ENCODE data around the gene OR3A2.
"Not testable (repeated sequence)": the region's sequence is repeated elsewhere in the genome, so short reads cannot be mapped to it uniquely, and the experiment has no call there.

Gene OR3A2

GRCh38 chr17:3282901-3283300 is 103.2 kb downstream of the OR3A2 start:
- no peak for DNase-seq

GRCh38 chr17:3276126-3276525 is 110.0 kb downstream of the OR3A2 start:
- no peak for DNase-seq

- no peak for DNase-seq
Observed at GRCh38 chr17:3271072-3271848, 114.8 kb downstream of the OR3A2 start.

- DNase-seq = no peak
Observed at GRCh38 chr17:3260600-3260999, 125.5 kb downstream of the OR3A2 start.

GRCh38 chr17:3260163-3260562 is 125.9 kb downstream of the OR3A2 start:
- DNase-seq = no peak

- DNase-seq = no peak
Observed at GRCh38 chr17:3256575-3256974, 129.5 kb downstream of the OR3A2 start.

GRCh38 chr17:3249013-3249412 is 137.1 kb downstream of the OR3A2 start:
- DNase-seq = not testable (repeated sequence)

GRCh38 chr17:3244841-3245240 is 141.3 kb downstream of the OR3A2 start:
- not testable (repeated sequence) for DNase-seq

- not testable (repeated sequence) for DNase-seq
Observed at GRCh38 chr17:3241044-3241443, 145.1 kb downstream of the OR3A2 start.

- not testable (repeated sequence) for DNase-seq
Observed at GRCh38 chr17:3238685-3239084, 147.4 kb downstream of the OR3A2 start.

- not testable (repeated sequence) for DNase-seq
Observed at GRCh38 chr17:3232300-3232699, 153.8 kb downstream of the OR3A2 start.

All from CD4-positive, alpha-beta T cell treated with Interleukin-17A for 4 hours (primary cell).